Lung (tissue), 12 donors: ENCODE results near the gene COL6A2. TPM values are rescaled to one million over a fixed set of nuclear protein-coding genes. Genes with fewer than 3 reads are reported as not detected.
A peak's percentile ranks its signal among the peaks of the same experiment; 100 is the strongest.

ENCODE experiments used
- ATAC-seq: fragments of 200-7000 bp; cut with Tn5 transposase; one replicate; pipeline ENCODE4 v1.9.1; 2020; ENCODE audit warnings: moderate number of reproducible peaks; ENCODE audit not compliant: insufficient read depth, low FRiP score
- DNase-seq, 3 donors: peaks; one replicate each; pipeline ENCODE4 v3.0.0-alpha.2; 2013 to 2017
- H3K27ac ChIP-seq, 2 donors: one replicate each; pipeline ENCODE4 v1.5.1; 2013; ENCODE audit warnings: mild to moderate bottlenecking in 2 of 2, moderate library complexity in 2 of 2, control low read depth in 1 of 2, inconsistent platforms in 1 of 2, low read depth in 1 of 2, low read length in 1 of 2
- H3K27me3 ChIP-seq, 3 donors: one replicate each; pipeline ENCODE4 v1.5.1; 2013; ENCODE audit warnings: low read length in 2 of 3; ENCODE audit not compliant: control insufficient read depth in 3 of 3, insufficient read depth in 3 of 3
- H3K36me3 ChIP-seq, 4 donors: one replicate each; pipeline ENCODE4 v1.5.1; 2013; ENCODE audit warnings: low read length in 4 of 4, mild to moderate bottlenecking in 1 of 4, moderate library complexity in 1 of 4; ENCODE audit not compliant: control insufficient read depth in 4 of 4, insufficient read depth in 4 of 4
- H3K4me1 ChIP-seq, 5 donors: one replicate each; pipeline ENCODE4 v1.5.1; 2013; ENCODE audit warnings: low read length in 5 of 5, mild to moderate bottlenecking in 2 of 5, moderate library complexity in 1 of 5; ENCODE audit not compliant: control insufficient read depth in 5 of 5, insufficient read depth in 5 of 5
- H3K4me3 ChIP-seq: one replicate; pipeline ENCODE4 v1.5.1; 2013; ENCODE audit warnings: mild to moderate bottlenecking, control low read depth, moderate library complexity
- H3K9ac ChIP-seq, 2 donors: one replicate each; pipeline ENCODE4 v1.5.1; 2013; ENCODE audit warnings: low read length in 2 of 2, control low read depth in 1 of 2; ENCODE audit not compliant: insufficient read depth in 1 of 2
- H3K9me3 ChIP-seq, 4 donors: one replicate each; pipeline ENCODE4 v1.5.1; 2013; ENCODE audit warnings: low read length in 3 of 4, mild to moderate bottlenecking in 1 of 4, moderate library complexity in 1 of 4; ENCODE audit not compliant: control insufficient read depth in 4 of 4, insufficient read depth in 3 of 4
- CTCF ChIP-seq: IDR thresholded peaks from 2 replicates; pipeline ENCODE4 v1.5.1; 2012; ENCODE audit warnings: mild to moderate bottlenecking; ENCODE audit errors: control extremely low read depth, extremely low read depth
- WGBS, 2 donors: extraction: QIAGEN DNeasy Blood & Tissue Kit; methylation state at CpG; one replicate each; pipeline ENCODE4 v1.1.7; 2013; 5-methylcytosine and 5-hydroxymethylcytosine counted together
- polyA plus RNA-seq, 2 donors: library from polyadenylated mRNA; stranded (reverse); fragments of 200-250 nt; gene quantifications; one replicate each; pipeline ENCODE4 v1.2.1, GENCODE V29; 2013
- total RNA-seq, 2 donors: library from RNA; depleted of rRNA in 1 of 2; stranded (reverse); fragments of >200 nt in 1 of 2; gene quantifications; one replicate each; pipeline ENCODE4 v1.2.1, GENCODE V29; 2014 to 2021
- donor health status: control.
- donor health status: control.
- donor health status: Bipolar disorder and iron deficiency.
- donor health status: healthy.
- donor health status: DM: yes; HTN: yes; CAD: no.

The COL6A2 gene
- total and polyA plus RNA-seq, 4 donors = 192 to 466 (median 292) TPM

GRCh38 chr21:46089285-46089684 is 8.6 kb upstream of the COL6A2 start:
- 69 to 73% methylated on average over 5 of the region's 5 CpGs for WGBS, 2 donors
- Histone ChIP-seq H3K9me3 (peaks cover 0 to 8% (median 1%) of the 10 kb centered on the region in 4 donors), H3K27ac (no peak overlapping the region), H3K4me3 (no peak overlapping the region), H3K4me1 (peaks cover 0 to 20% (median 2%) of the 10 kb centered on the region in 5 donors), H3K27me3 (peaks cover 0 to 3% (median 0%) of the 10 kb centered on the region in 3 donors), H3K36me3 (no peaks in the 10 kb centered on the region), H3K9ac (no peak overlapping the region)
- ATAC-seq = no peak
- no peak for DNase-seq
- no peak for TF ChIP-seq CTCF

GRCh38 chr21:46091118-46091517 is 6.8 kb upstream of the COL6A2 start:
- Histone ChIP-seq H3K27ac (no peak overlapping the region), H3K36me3 (no peaks in the 10 kb centered on the region), H3K4me3 (no peak overlapping the region), H3K27me3 (no peaks in the 10 kb centered on the region), H3K9me3 (peaks cover 0 to 6% (median 1%) of the 10 kb centered on the region in 4 donors), H3K9ac (no peak overlapping the region), H3K4me1 (peaks cover 0 to 20% (median 2%) of the 10 kb centered on the region in 5 donors)
- no peak for ATAC-seq
- no peak for DNase-seq
- WGBS, 2 donors = 85 to 91% methylated on average over 4 of the region's 4 CpGs
- TF ChIP-seq CTCF = no peak

GRCh38 chr21:46091631-46092025 is 6.3 kb upstream of the COL6A2 start:
- Histone ChIP-seq H3K9ac (no peak overlapping the region), H3K4me1 (peaks cover 0 to 21% (median 2%) of the 10 kb centered on the region in 5 donors), H3K27ac (peak overlapping the region; percentile 73 to 82), H3K9me3 (peaks cover 0 to 6% (median under 1%) of the 10 kb centered on the region in 4 donors), H3K36me3 (no peaks in the 10 kb centered on the region), H3K27me3 (no peaks in the 10 kb centered on the region), H3K4me3 (no peak overlapping the region)
- peak in 2 of 3 donors; percentile 35 to 36 for DNase-seq
- ATAC-seq = no peak
- no peak for TF ChIP-seq CTCF
- WGBS, 2 donors = 58 to 74% methylated on average over 8 of the region's 8 CpGs
